T-cell (primary cell): ENCODE measurements around the gene LVRN. TPM values are rescaled to one million over a fixed set of nuclear protein-coding genes. Genes with fewer than 3 reads are reported as not detected.

ENCODE experiments used
- ATAC-seq, 4 experiments: fragments of 200-7000 bp in 3 of 4; fragments of 150-1000 bp in 1 of 4; cut with Tn5 transposase; replicated peaks in 1 of 4; 1 replicate in 3 of 4; 2 replicates in 1 of 4; pipeline ENCODE4 v1.10.0; 2021; ENCODE audit warnings: moderate library complexity in 3 of 4, mild to moderate bottlenecking in 2 of 4, moderate number of reproducible peaks in 1 of 4
- CTCF ChIA-PET, 2 donors: fragments of 300-600 bp; sonication (Branson Sonifier 250); formaldehyde crosslinking; loops; one replicate each; lab custom pipeline; 2022; ENCODE audit warnings: antibody characterized with exemption in 2 of 2; lab: Charles Lee
- POLR2A ChIA-PET, 2 donors: fragments of 300-600 bp; sonication (Branson Sonifier 250); formaldehyde crosslinking; loops; one replicate each; lab custom pipeline; 2022; ENCODE audit warnings: antibody characterized with exemption in 2 of 2; lab: Charles Lee
- DNase-seq, 35 experiments: peaks; one replicate each; pipeline versions ENCODE4 v3.0.0 to v3.0.0-alpha.2; 2013 to 2023
- H3K27ac ChIP-seq: one replicate; pipeline ENCODE4 v1.5.1; 2013; ENCODE audit warnings: low read length
- H3K27me3 ChIP-seq, 2 experiments: replicated peaks in 1 of 2; 1 replicate in 1 of 2; 2 replicates in 1 of 2; pipeline versions ENCODE4 v1.6.1 to v1.7.0; 2013; ENCODE audit warnings: low read length in 1 of 2, mixed read lengths in 1 of 2; ENCODE audit not compliant: control insufficient read depth in 2 of 2, insufficient read depth in 2 of 2; ENCODE audit errors: extremely low read depth in 1 of 2
- H3K36me3 ChIP-seq, 2 donors: 1 replicate in 1 of 2; 2 replicates in 1 of 2; pipeline versions ENCODE4 v1.6.1 to v1.7.0; 2013; ENCODE audit warnings: low read length in 1 of 2; ENCODE audit not compliant: control insufficient read depth in 2 of 2, insufficient read depth in 1 of 2; ENCODE audit errors: extremely low read depth in 1 of 2
- H3K4me1 ChIP-seq, 2 experiments: 1 replicate in 1 of 2; 2 replicates in 1 of 2; pipeline versions ENCODE4 v1.6.1 to v1.7.0; 2013; ENCODE audit warnings: low read length in 2 of 2, mixed read lengths in 1 of 2; ENCODE audit not compliant: insufficient read depth in 2 of 2, control insufficient read depth in 1 of 2; ENCODE audit errors: extremely low read depth in 1 of 2
- H3K4me3 ChIP-seq, 2 donors: 1 replicate in 1 of 2; 2 replicates in 1 of 2; pipeline versions ENCODE4 v1.5.1 to v1.7.0; 2013; ENCODE audit warnings: mild to moderate bottlenecking in 2 of 2, low read length in 1 of 2, moderate library complexity in 1 of 2; ENCODE audit not compliant: control insufficient read depth in 1 of 2; ENCODE audit errors: extremely low read depth in 1 of 2
- H3K9me3 ChIP-seq: 2 replicates; pipeline ENCODE4 v1.7.0; 2013
- H3K27ac Mint-ChIP-seq, 2 donors: one replicate each; pipeline ENCODE4 v1.8.0; 2020 to 2021; ENCODE audit warnings: mild to moderate bottlenecking in 2 of 2, mixed read lengths in 2 of 2
- H3K27me3 Mint-ChIP-seq, 2 donors: one replicate each; pipeline ENCODE4 v1.8.0; 2021 to 2022; ENCODE audit warnings: mixed read lengths in 2 of 2
- H3K36me3 Mint-ChIP-seq: one replicate; pipeline ENCODE4 v1.8.0; 2021; ENCODE audit warnings: mixed read lengths
- H3K4me1 Mint-ChIP-seq, 3 donors: one replicate each; pipeline ENCODE4 v1.8.0; 2020 to 2022; ENCODE audit warnings: mixed read lengths in 3 of 3, mild to moderate bottlenecking in 1 of 3
- H3K4me3 Mint-ChIP-seq, 3 donors: one replicate each; pipeline ENCODE4 v1.8.0; 2020 to 2022; ENCODE audit warnings: mild to moderate bottlenecking in 3 of 3, mixed read lengths in 3 of 3, moderate library complexity in 3 of 3
- H3K9me3 Mint-ChIP-seq, 3 donors: one replicate each; pipeline ENCODE4 v1.8.0; 2020 to 2022; ENCODE audit warnings: mixed read lengths in 3 of 3
- WGBS: methylation state at CpG from one replicate; pipeline ENCODE4 v1.1.5; 2013; ENCODE audit warnings: missing lambda C conversion rate; ENCODE audit not compliant: insufficient coverage; 5-methylcytosine and 5-hydroxymethylcytosine counted together
- total RNA-seq, 35 experiments: library from RNA in 6 of 35; stranded (reverse) in 6 of 35; fragments of 120-200 nt in 1 of 35; gene quantifications; one replicate each; pipeline versions ENCODE4 v1.2.1 to v1.2.4 and lab custom pipeline; 2013 to 2026

The LVRN gene
- total RNA-seq, 5 donors from 2014 or later (not counting 1 experiment from before 2014, with no cell fraction given): 0.12 to 0.28 TPM; not detected in 3

- no peak overlapping the region for H3K4me3 Mint-ChIP-seq
- no peaks in the 10 kb centered on the region for H3K4me1 ChIP-seq
- CTCF ChIA-PET: no interaction called here
- H3K4me1 Mint-ChIP-seq: no peaks in the 10 kb centered on the region
- DNase-seq: no peak
- no peaks in the 10 kb centered on the region for H3K27me3 ChIP-seq
- WGBS: 78% methylated on average over 4 of the region's 6 CpGs
- no peak for ATAC-seq
- no peaks in the 10 kb centered on the region for H3K36me3 Mint-ChIP-seq
- peaks cover 0 to 13% of the 10 kb centered on the region in 2 donors for H3K27me3 Mint-ChIP-seq
- no peaks in the 10 kb centered on the region for H3K9me3 Mint-ChIP-seq
- no peaks in the 10 kb centered on the region for H3K9me3 ChIP-seq
- no peak overlapping the region for H3K27ac ChIP-seq
- no peak overlapping the region for H3K4me3 ChIP-seq
- POLR2A ChIA-PET: no interaction called here
- H3K27ac Mint-ChIP-seq: no peak overlapping the region
- no peaks in the 10 kb centered on the region for H3K36me3 ChIP-seq
These were observed 51.0 kb downstream of the LVRN start for GRCh38 chr5:116013207-116013785.

GRCh38 chr5:116013936-116014335 is 51.7 kb downstream of the LVRN start:
- CTCF ChIA-PET: no interaction called here

GRCh38 chr5:116023619-116024018 is 61.3 kb downstream of the LVRN start:
- no peak overlapping the region for H3K4me3 Mint-ChIP-seq
- no peaks in the 10 kb centered on the region for H3K36me3 Mint-ChIP-seq
- ChIA-PET CTCF (interaction anchor here in 1 of 2 donors (0.6 kb wide), 1 partner anchor 17 kb away, joined by 3 read pairs; no protein-coding TSS in a partner anchor), POLR2A (no interaction called here)
- peaks cover 3 to 19% of the 10 kb centered on the region in 2 donors for H3K27me3 Mint-ChIP-seq
- Histone ChIP-seq H3K27ac (no peak overlapping the region), H3K36me3 (no peaks in the 10 kb centered on the region), H3K9me3 (no peaks in the 10 kb centered on the region), H3K4me1 (no peaks in the 10 kb centered on the region), H3K27me3 (no peaks in the 10 kb centered on the region), H3K4me3 (no peak overlapping the region)
- DNase-seq (no peak), ATAC-seq (no peak)
- no peak overlapping the region for H3K27ac Mint-ChIP-seq
- no peaks in the 10 kb centered on the region for H3K9me3 Mint-ChIP-seq
- no peaks in the 10 kb centered on the region for H3K4me1 Mint-ChIP-seq

More at GRCh38 chr5:116013936-116014335, 51.7 kb downstream of the LVRN start:
- H3K27me3 ChIP-seq: no peaks in the 10 kb centered on the region
- no peaks in the 10 kb centered on the region for H3K4me1 Mint-ChIP-seq
- ATAC-seq (no peak), DNase-seq (no peak)
- no peak overlapping the region for H3K4me3 ChIP-seq
- H3K4me1 ChIP-seq: no peaks in the 10 kb centered on the region
- POLR2A ChIA-PET: no interaction called here
- no peak overlapping the region for H3K27ac ChIP-seq
- no peaks in the 10 kb centered on the region for H3K36me3 ChIP-seq
- H3K4me3 Mint-ChIP-seq: no peak overlapping the region
- H3K9me3 Mint-ChIP-seq: no peaks in the 10 kb centered on the region
- H3K36me3 Mint-ChIP-seq: no peaks in the 10 kb centered on the region
- H3K9me3 ChIP-seq: no peaks in the 10 kb centered on the region
- no peak overlapping the region for H3K27ac Mint-ChIP-seq
- H3K27me3 Mint-ChIP-seq: peaks cover 0 to 13% of the 10 kb centered on the region in 2 donors

- ATAC-seq (no peak), DNase-seq (no peak)
- no CpG with 5 or more reads among the region's 1 CpG for WGBS
- no peak overlapping the region for H3K27ac Mint-ChIP-seq
- ChIA-PET CTCF (no interaction called here), POLR2A (no interaction called here)
- no peaks in the 10 kb centered on the region for H3K9me3 Mint-ChIP-seq
- Histone ChIP-seq H3K27me3 (no peaks in the 10 kb centered on the region), H3K9me3 (no peaks in the 10 kb centered on the region), H3K4me3 (no peak overlapping the region), H3K4me1 (no peaks in the 10 kb centered on the region), H3K27ac (no peak overlapping the region), H3K36me3 (no peaks in the 10 kb centered on the region)
- no peaks in the 10 kb centered on the region for H3K4me1 Mint-ChIP-seq
- no peaks in the 10 kb centered on the region for H3K36me3 Mint-ChIP-seq
- peaks cover 5 to 28% of the 10 kb centered on the region in 2 donors for H3K27me3 Mint-ChIP-seq
- H3K4me3 Mint-ChIP-seq: no peak overlapping the region
These were observed 63.6 kb downstream of the LVRN start for GRCh38 chr5:116025866-116026265.

- POLR2A ChIA-PET: interaction anchor here in 1 of 2 donors (0.6 kb wide), 1 partner anchor 84 kb away, joined by 6 read pairs; no protein-coding TSS in a partner anchor
- Histone ChIP-seq H3K36me3 (no peaks in the 10 kb centered on the region), H3K4me3 (no peak within 1 kb of the TSS), H3K27ac (no peak within 1 kb of the TSS), H3K4me1 (peaks cover 0 to 2% of the 10 kb centered on the region in 2 experiments), H3K27me3 (peaks cover 0 to 2% of the 10 kb centered on the region in 2 experiments), H3K9me3 (no peaks in the 10 kb centered on the region)
- Mint-ChIP-seq H3K27ac (no peak within 1 kb of the TSS), H3K4me3 (no peak within 1 kb of the TSS), H3K36me3 (no peaks in the 10 kb centered on the region), H3K27me3 (peaks cover 8 to 32% of the 10 kb centered on the region in 2 donors), H3K9me3 (no peaks in the 10 kb centered on the region), H3K4me1 (peaks cover 0 to 5% (median 0%) of the 10 kb centered on the region in 3 donors)
- ATAC-seq (peak in 1 of 4 experiments; percentile 14), DNase-seq (peak in 1 of 35 experiments; percentile 7)
- CTCF ChIA-PET: no interaction called here
- 0% methylated on average over 1 of the region's 9 CpGs for WGBS
These were observed 69.8 kb downstream of the LVRN start, which contains the start of gene ARL14EPL for GRCh38 chr5:116032094-116032517. TSS of gene ARL14EPL (plus strand) at chr5:116032472. CDS start at chr5:116051466, 18,994 bp downstream.

GRCh38 chr5:116032991-116033390 is 70.7 kb downstream of the LVRN start:
- CTCF ChIA-PET: interaction anchor here in 1 of 2 donors (0.6 kb wide), 1 partner anchor 1932 kb away, joined by 5 read pairs; no protein-coding TSS in a partner anchor
- Histone ChIP-seq H3K27ac (no peak overlapping the region), H3K4me1 (peaks cover 0 to 10% of the 10 kb centered on the region in 2 experiments), H3K27me3 (peaks cover 0 to 2% of the 10 kb centered on the region in 2 experiments), H3K9me3 (no peaks in the 10 kb centered on the region), H3K4me3 (no peak overlapping the region), H3K36me3 (no peaks in the 10 kb centered on the region)
- no peak for ATAC-seq
- H3K9me3 Mint-ChIP-seq: no peaks in the 10 kb centered on the region
- peaks cover 11 to 31% of the 10 kb centered on the region in 2 donors for H3K27me3 Mint-ChIP-seq
- no peaks in the 10 kb centered on the region for H3K36me3 Mint-ChIP-seq
- no CpG with 5 or more reads among the region's 3 CpGs for WGBS
- POLR2A ChIA-PET: no interaction called here
- no peak for DNase-seq
- H3K4me1 Mint-ChIP-seq: peaks cover 0 to 7% (median under 1%) of the 10 kb centered on the region in 3 donors
- H3K4me3 Mint-ChIP-seq: no peak overlapping the region
- H3K27ac Mint-ChIP-seq: no peak overlapping the region
